Activated T-helper 1 cell treated with Interleukin-2 at 50 U/mL for 16 hours (primary cell): ENCODE measurements around the gene NUDCD2.

Source experiments
- DNase-seq: peaks from one replicate; pipeline ENCODE4 v3.0.0-alpha.2; 2020; ENCODE audit warnings: low read depth

The NUDCD2 gene

DNA sequence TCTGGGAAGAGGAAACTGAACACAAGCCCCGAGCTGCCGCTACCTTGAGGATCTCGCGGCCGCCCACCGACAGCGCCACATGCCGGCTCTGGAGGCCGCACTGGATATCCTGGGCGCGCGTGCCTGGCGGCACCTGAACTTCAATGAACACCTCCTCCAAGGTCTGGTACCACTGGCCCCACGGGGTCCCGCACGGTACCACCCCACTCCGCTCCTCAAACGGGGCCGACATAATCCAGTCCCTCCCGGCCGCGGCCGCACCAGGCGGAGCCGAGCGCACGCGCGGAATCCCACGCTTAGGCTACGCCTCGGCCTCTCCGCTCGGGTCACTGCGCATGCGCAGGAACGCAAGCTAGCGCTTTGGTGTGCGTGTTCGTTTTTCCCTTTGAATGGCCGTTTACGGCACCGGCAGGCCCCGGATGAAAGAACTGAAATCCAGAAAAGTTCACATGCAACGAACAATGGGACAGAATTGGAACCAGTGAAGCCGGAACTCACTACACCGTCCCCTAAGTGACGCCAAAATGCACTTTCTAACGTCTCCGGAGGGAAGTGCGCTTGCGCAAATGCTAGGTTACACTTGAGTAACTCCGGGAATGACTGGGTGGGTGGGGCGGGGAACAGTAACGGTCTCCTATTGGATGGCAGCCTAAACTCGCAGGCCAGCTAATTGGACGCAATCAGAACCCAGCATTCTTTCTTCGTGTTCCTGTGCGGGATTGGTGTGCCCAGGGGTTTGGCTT lies at the start of gene NUDCD2:
Gene NUDCD2, minus strand, starts transcription at position 284 of the 743 bp plus-strand sequence. Its CDS starts 52 bp downstream, at position 232.
- DNase-seq, result peak; percentile 89

DNA sequence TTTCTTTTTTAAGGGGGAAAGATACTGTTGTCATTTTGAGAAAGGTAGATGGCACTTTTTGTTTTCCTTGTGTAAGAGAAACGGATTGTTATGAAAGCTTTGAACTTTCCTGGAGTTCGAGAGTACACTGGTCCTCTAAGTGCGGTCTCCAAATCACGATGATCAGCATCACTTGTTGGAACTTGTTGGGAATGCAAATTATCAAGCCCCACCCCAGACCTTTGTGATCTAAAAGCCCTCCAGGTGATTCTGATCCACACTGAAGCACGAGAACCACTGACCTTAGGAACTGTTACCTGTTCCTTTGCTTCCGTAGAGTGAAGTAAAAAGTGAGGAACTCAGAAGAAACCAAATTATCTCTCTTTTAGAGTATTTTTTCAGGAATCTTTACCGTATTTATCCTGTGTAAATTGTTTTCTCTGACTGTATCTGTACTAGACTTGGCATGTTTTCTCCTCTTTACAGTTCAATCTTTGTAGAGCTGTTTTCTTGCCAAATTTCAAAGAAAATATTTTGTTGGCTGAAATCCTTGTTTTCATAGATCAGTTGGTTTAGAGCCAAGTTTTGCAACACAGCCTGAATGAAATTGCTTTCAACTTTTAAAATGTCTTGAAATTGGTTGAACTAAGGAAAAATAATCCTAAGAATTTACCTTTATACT lies 49.5 kb upstream of the NUDCD2 start:
- DNase-seq, result no peak

- DNase-seq, result no peak
These were observed 48.9 kb upstream of the NUDCD2 start for GRCh38 chr5:163508753-163509152.

DNA sequence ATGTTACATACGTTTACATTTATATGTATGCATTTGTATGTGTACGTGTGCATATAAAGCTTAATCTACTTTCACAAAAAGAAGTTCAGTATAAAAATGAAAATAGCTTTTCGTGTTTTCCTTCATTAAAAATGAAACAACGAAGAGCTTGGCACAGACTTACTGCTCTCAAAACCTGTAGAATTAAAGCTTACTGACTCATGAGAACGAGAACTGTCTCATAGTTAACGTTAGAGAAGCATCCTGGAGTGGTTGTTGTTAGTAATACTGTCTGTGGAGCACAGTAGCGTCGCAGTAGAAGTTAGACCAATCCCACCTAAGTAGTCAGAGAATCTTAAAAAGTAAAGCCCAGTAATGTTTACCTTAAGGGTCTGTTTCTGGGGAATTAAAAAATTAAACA lies 46.8 kb upstream of the NUDCD2 start:
- no peak for DNase-seq

GRCh38 chr5:163506095-163506457 lies 46.2 kb upstream of the NUDCD2 start:
- no peak for DNase-seq

- peak; percentile 94 for DNase-seq
These were observed 45.6 kb upstream of the NUDCD2 start, which contains the start of gene MAT2B for GRCh38 chr5:163505368-163506094. Gene MAT2B, plus strand, starts transcription at chr5:163505619. Its CDS starts 68 bp downstream, at chr5:163505687.

- DNase-seq, result no peak
These were observed 45.1 kb upstream of the NUDCD2 start for GRCh38 chr5:163505049-163505367.

- peak; percentile 13 for DNase-seq
These were observed 44.4 kb upstream of the NUDCD2 start for GRCh38 chr5:163504079-163504931.

DNA sequence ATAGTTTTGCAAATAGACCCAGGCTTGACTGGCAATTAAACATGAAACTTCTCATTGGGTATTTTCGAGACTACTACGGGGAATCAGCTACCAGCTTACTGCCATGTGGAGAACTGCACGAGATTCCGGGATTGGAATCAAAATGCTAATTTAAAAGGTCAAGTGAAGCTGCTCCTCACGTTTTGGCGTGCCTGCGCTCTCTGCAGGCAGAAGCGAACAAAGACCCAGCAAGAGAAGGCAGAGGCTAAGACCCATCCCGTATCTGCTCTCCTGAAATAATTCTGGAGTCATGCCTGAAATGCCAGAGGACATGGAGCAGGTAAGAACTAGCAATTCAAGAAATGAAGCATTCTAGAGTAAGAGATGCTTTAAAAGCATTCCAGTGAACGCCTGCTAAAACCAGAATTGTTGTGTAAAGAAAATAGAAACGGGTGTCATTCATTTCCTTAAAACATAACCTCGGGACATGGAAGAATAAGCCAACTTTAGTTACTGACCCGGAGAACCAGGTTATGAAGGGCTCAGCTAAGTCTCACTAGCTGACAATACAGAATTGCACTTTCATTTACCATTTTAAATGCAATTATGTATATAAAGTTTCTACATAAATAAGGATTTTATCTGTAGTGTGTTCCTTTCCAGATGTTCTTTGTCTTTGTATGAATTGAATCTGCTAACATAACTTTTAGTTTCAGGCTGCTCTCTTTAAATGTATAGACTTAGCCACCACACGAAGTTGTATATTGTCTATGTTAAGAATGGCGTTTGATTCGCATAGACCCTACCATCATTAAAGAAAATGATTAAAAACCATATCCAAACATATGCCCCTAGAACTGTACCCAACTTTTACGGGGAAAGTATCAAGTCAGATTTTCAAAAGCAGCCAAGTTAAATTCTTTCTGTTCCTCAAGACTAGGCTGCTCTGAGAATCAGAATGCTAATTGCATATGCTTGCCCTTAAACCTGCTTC lies 43.5 kb upstream of the NUDCD2 start:
- DNase-seq, result no peak

DNA sequence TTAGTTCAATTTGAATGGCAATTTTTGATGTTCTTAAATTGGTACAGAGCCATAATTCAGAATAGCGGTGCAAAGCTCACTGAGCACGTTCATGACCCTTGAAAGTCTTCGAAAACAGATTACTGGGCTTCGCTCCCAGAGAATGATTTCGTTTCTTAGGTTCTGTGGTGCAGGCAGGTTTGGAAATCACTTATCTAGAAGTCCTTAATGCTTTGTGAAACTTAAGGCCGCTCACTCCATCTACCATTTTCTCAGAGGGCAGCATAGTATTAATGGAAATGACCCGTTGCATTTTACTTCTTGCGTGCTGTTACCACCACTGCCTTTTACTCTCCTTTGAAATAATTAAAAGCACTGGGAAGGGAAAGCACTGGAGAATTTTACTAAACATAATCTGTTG lies 42.6 kb upstream of the NUDCD2 start:
- no peak for DNase-seq

GRCh38 chr5:163498886-163499285 lies 39.0 kb upstream of the NUDCD2 start:
- DNase-seq, result no peak

DNA sequence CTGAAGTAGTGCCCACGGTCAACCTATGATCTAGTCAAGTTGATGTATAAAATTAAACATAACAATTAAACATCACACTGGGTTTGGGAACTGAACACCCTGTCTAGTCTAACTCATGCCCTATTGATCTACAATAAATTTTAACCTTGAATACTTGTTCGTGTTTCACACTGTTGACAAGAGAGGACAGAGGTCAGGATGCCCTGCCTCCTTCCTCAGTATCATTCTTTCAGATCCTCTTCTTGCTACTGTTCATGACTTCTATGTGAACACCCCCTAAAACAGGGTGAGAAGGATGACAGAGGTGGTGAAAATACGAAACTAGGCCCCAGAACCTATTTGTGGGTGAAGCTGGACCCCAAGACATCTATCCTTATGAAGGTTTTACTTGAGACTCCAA lies 37.4 kb upstream of the NUDCD2 start:
- DNase-seq, result no peak

DNA sequence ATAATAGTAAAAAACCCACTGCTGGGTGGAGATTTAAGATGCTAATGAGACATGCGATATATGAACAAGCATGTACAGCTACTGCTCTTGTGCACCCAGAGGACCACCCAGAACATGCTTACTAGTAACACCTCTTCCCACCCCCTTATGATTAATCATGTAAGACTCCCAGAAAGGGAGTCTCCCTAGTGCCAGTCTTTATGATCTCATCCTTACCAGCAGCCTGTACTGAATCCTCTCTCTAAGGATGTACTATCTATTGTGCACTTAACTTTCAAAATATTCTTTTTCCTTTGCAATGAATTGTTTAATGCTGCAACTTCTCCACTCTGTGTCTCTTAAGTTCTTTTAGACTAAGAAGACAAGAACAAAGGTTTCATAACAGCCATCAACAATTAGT lies 36.4 kb upstream of the NUDCD2 start:
- no peak for DNase-seq

DNA sequence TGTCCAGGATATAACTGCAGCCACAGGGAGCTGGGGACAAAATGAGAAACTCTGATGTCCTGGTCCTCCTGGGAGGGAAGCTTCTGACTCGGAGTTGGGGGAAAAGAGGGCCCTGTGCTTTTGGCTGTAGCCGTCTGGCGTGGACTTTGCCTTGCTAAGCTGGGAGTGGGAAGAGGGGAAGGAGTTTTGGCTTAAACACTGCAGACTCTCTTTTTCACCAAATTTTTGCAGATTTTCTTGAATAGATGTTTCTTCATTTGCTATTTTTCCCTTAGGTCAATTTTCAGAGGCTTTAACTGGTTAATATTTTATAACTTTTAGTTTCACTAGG lies 29.8 kb upstream of the NUDCD2 start:
- DNase-seq, result no peak

- DNase-seq, result no peak
These were observed 29.3 kb upstream of the NUDCD2 start for GRCh38 chr5:163489055-163489744.

GRCh38 chr5:163478982-163479271 lies 19.0 kb upstream of the NUDCD2 start:
- no peak for DNase-seq

GRCh38 chr5:163478126-163478981 lies 18.5 kb upstream of the NUDCD2 start:
- no peak for DNase-seq

- no peak for DNase-seq
These were observed 15.5 kb upstream of the NUDCD2 start for GRCh38 chr5:163475411-163475810.

DNA sequence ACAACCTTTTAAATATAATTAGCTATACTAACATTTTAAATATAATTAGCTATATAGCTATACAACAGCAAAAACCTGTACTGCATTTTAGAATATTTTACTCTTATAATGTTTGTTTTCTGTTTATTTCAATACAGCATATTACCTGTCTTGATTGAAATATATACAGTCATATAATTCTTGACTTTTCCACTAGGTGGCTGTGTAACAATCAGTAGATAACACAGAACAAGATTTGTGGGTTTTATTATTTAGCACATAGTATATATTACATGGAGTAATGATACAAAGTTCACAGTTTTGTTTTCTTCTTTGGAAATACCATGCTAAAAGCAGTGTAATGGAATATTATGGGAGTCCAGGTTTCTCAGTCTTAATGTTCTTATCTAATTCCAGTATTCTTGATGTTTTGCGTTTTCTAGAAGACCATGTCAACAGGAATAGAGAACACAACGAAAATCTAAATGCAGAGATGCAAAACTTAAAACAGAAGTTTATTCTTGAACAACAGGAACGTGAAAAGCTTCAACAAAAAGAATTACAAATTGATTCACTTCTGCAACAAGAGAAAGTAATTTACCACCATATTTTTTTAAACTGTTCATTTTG lies 13.8 kb upstream of the NUDCD2 start:
- no peak for DNase-seq
